SK-N-SH (cell line): ENCODE data around the gene TP53I11. TPM values are rescaled to one million over a fixed set of nuclear protein-coding genes. Genes with fewer than 3 reads are reported as not detected.

Source experiments
- CTCF ChIA-PET: fragments of 300-600, 350-600 bp; formaldehyde crosslinking; extraction: SDS; loops from one replicate; lab custom pipeline; 2021; lab: Yijun Ruan, JAX
- POLR2A ChIA-PET: fragments of 350-600 bp; sonication (Branson Sonifier 250); formaldehyde crosslinking; extraction: SDS; loops from one replicate; lab custom pipeline; 2020; ENCODE audit warnings: antibody characterized with exemption, inconsistent platforms; lab: Yijun Ruan, JAX
- DNase-seq: peaks from one replicate; pipeline ENCODE4 v3.0.0; 2012
- H2AFZ ChIP-seq: fragments of 200-600 bp; sonication (generic); 2 replicates; pipeline ENCODE4 v1.8.1; 2016; ENCODE audit warnings: antibody characterized with exemption, mild to moderate bottlenecking, low read depth
- H3F3A ChIP-seq: fragments of 200-600 bp; sonication (generic); replicated peaks from 2 replicates; pipeline ENCODE3; 2016; ENCODE audit warnings: antibody characterized with exemption, mild to moderate bottlenecking; ENCODE audit not compliant: insufficient read depth
- H3K27ac ChIP-seq, 2 experiments: fragments of 200-500 bp in 1 of 2; fragments of 200-600 bp in 1 of 2; sonication (Bioruptor generic) in 1 of 2; sonication (generic), shearing (Covaris generic) in 1 of 2; 2 replicates each; pipeline versions ENCODE4 v1.5.1 to v1.6.1; 2014 to 2016; ENCODE audit warnings: low read depth in 2 of 2, inconsistent platforms in 1 of 2, low read length in 1 of 2, mild to moderate bottlenecking in 1 of 2, mixed read lengths in 1 of 2
- H3K27me3 ChIP-seq: fragments of 200-600 bp; sonication (generic), shearing (Covaris generic); 2 replicates; pipeline ENCODE4 v1.6.1; 2016; ENCODE audit warnings: mixed run types; ENCODE audit not compliant: insufficient read depth
- H3K36me3 ChIP-seq, 2 experiments: fragments of 200-500 bp in 1 of 2; fragments of 200-600 bp in 1 of 2; sonication (Bioruptor generic) in 1 of 2; sonication (generic) in 1 of 2; replicated peaks in 1 of 2; 2 replicates each; pipeline versions ENCODE3 to v1.5.1; 2014 to 2016; ENCODE audit warnings: low read length in 1 of 2, mild to moderate bottlenecking in 1 of 2; ENCODE audit not compliant: insufficient read depth in 2 of 2, control insufficient read depth in 1 of 2
- H3K4me1 ChIP-seq, 2 experiments: fragments of 200-500 bp in 1 of 2; fragments of 200-600 bp in 1 of 2; sonication (Bioruptor generic) in 1 of 2; sonication (generic), shearing (Covaris generic) in 1 of 2; 2 replicates each; pipeline versions ENCODE4 v1.5.1 to v1.6.1; 2014 to 2016; ENCODE audit warnings: low read depth in 1 of 2, low read length in 1 of 2, mixed run types in 1 of 2; ENCODE audit not compliant: insufficient read depth in 2 of 2, control insufficient read depth in 1 of 2
- H3K4me2 ChIP-seq: fragments of 200-600 bp; sonication (generic), shearing (Covaris generic); 2 replicates; pipeline ENCODE4 v1.6.1; 2017; ENCODE audit warnings: mixed run types
- H3K4me3 ChIP-seq, 2 experiments: fragments of 200-500 bp in 1 of 2; fragments of 200-600 bp in 1 of 2; sonication (Bioruptor generic) in 1 of 2; sonication (generic), shearing (Covaris generic) in 1 of 2; 2 replicates each; pipeline versions ENCODE4 v1.5.1 to v1.8.1; 2014 to 2016; ENCODE audit warnings: low read depth in 2 of 2, inconsistent platforms in 1 of 2, low read length in 1 of 2, mild to moderate bottlenecking in 1 of 2, mixed read lengths in 1 of 2, moderate library complexity in 1 of 2
- H3K79me2 ChIP-seq: fragments of 200-600 bp; sonication (generic); 2 replicates; pipeline ENCODE4 v1.8.1; 2017; ENCODE audit warnings: mild to moderate bottlenecking; ENCODE audit not compliant: insufficient read depth
- H3K9ac ChIP-seq: fragments of 200-600 bp; sonication (generic); 2 replicates; pipeline ENCODE4 v1.6.1; 2017; ENCODE audit warnings: mixed run types
- H3K9me2 ChIP-seq: fragments of 200-600 bp; sonication (generic); 2 replicates; pipeline ENCODE4 v1.6.1; 2017; ENCODE audit warnings: mixed run types
- H3K9me3 ChIP-seq: fragments of 200-600 bp; sonication (generic); 2 replicates; pipeline ENCODE4 v1.6.1; 2017; ENCODE audit warnings: mixed run types, mild to moderate bottlenecking, moderate library complexity
- H4K20me1 ChIP-seq: fragments of 200-600 bp; sonication (generic); 2 replicates; pipeline ENCODE4 v1.6.1; 2017; ENCODE audit warnings: mild to moderate bottlenecking, mixed run types; ENCODE audit not compliant: insufficient read depth
- ELF1 ChIP-seq: IDR thresholded peaks from 2 replicates; pipeline ENCODE4 v1.4.0; 2012
- EP300 ChIP-seq, 2 experiments: IDR thresholded peaks; 2 replicates each; pipeline versions ENCODE4 v1.4.0 to v1.6.1; 2012; ENCODE audit warnings: borderline replicate concordance in 1 of 2, low read depth in 1 of 2, low read length in 1 of 2
- EZH2phosphoT487 ChIP-seq: fragments of 200-600 bp; sonication (generic); IDR thresholded peaks from 2 replicates; pipeline ENCODE4 v1.6.1; 2017; ENCODE audit warnings: low read depth, mixed run types, mild to moderate bottlenecking, antibody characterized with exemption, moderate library complexity, borderline replicate concordance
- FOSL2 ChIP-seq: IDR thresholded peaks from 2 replicates; pipeline ENCODE4 v1.4.0; 2012; ENCODE audit warnings: low read depth, mild to moderate bottlenecking, moderate library complexity, borderline replicate concordance
- FOXJ3 ChIP-seq: sonication (generic); formaldehyde crosslinking; IDR thresholded peaks from 2 replicates; pipeline ENCODE4 v1.5.1; 2020; ENCODE audit warnings: mild to moderate bottlenecking, missing genetic modification reagents
- GABPA ChIP-seq: IDR thresholded peaks from 2 replicates; pipeline ENCODE4 v1.4.0; 2012; ENCODE audit warnings: low read depth, mild to moderate bottlenecking
- IRF3 ChIP-seq: fragments of 150-350 bp; IDR thresholded peaks from 2 replicates; pipeline ENCODE4 v1.6.1; 2016; ENCODE audit warnings: mild to moderate bottlenecking, low read depth, low read length
- JUND ChIP-seq: IDR thresholded peaks from 2 replicates; pipeline ENCODE4 v1.4.0; 2012
- MEF2A ChIP-seq: IDR thresholded peaks from 2 replicates; pipeline ENCODE4 v1.4.0; 2012; ENCODE audit warnings: low read depth, borderline replicate concordance
- MXI1 ChIP-seq: IDR thresholded peaks from 2 replicates; pipeline ENCODE4 v1.6.1; 2012; ENCODE audit warnings: mild to moderate bottlenecking, low read depth, low read length, improper control_type of control experiment
- NRF1 ChIP-seq: IDR thresholded peaks from 2 replicates; pipeline ENCODE4 v1.6.1; 2012; ENCODE audit warnings: low read depth, mild to moderate bottlenecking, low read length
- POLR2AphosphoS5 ChIP-seq: IDR thresholded peaks from 2 replicates; pipeline ENCODE4 v1.6.1; 2012; ENCODE audit warnings: low read depth, low read length
- RAD21 ChIP-seq: IDR thresholded peaks from 2 replicates; pipeline ENCODE4 v1.6.1; 2012; ENCODE audit warnings: mild to moderate bottlenecking, low read length
- RXRA ChIP-seq: IDR thresholded peaks from 2 replicates; pipeline ENCODE4 v1.4.0; 2012; ENCODE audit warnings: low read depth, mild to moderate bottlenecking, borderline replicate concordance
- SIN3A ChIP-seq: IDR thresholded peaks from 2 replicates; pipeline ENCODE4 v1.6.1; 2012; ENCODE audit warnings: low read depth, mild to moderate bottlenecking, low read length, moderate library complexity, borderline replicate concordance
- TAF1 ChIP-seq: IDR thresholded peaks from 2 replicates; pipeline ENCODE4 v1.6.1; 2012; ENCODE audit warnings: low read depth, mild to moderate bottlenecking, low read length, moderate library complexity, borderline replicate concordance
- TCF12 ChIP-seq: IDR thresholded peaks from 2 replicates; pipeline ENCODE4 v1.4.0; 2012
- WGBS: methylation state at CpG from one replicate; pipeline ENCODE4 v1.1.6; 2017; ENCODE audit warnings: low lambda C conversion rate; 5-methylcytosine and 5-hydroxymethylcytosine counted together
- polyA plus RNA-seq, 3 experiments: library from polyadenylated mRNA; depleted of rRNA; stranded (reverse); fragments of >200 nt; gene quantifications; 2 replicates each; pipeline ENCODE4 v1.2.3, GENCODE V29; 2012
- TF ChIP-seq, protein P1 (sequence below): fragments of 200-600 bp; sonication (generic); IDR thresholded peaks from 2 replicates; pipeline ENCODE4 v1.6.1; 2017; ENCODE audit warnings: antibody characterized with exemption, mild to moderate bottlenecking, moderate library complexity
- TF ChIP-seq, protein P2 (sequence below): IDR thresholded peaks from 2 replicates; pipeline ENCODE4 v1.4.0; 2012; ENCODE audit warnings: low read depth, borderline replicate concordance

The TP53I11 gene
- polyA plus RNA-seq, 1 of the 3 experiments (the other 2 are of a cell fraction), result 6.6 TPM

GRCh38 chr11:44986315-44986714 lies 35.6 kb upstream of the TP53I11 start (continued):
- no peak for TF ChIP-seq IRF3
- TF ChIP-seq POLR2AphosphoS5, result no peak

DNA sequence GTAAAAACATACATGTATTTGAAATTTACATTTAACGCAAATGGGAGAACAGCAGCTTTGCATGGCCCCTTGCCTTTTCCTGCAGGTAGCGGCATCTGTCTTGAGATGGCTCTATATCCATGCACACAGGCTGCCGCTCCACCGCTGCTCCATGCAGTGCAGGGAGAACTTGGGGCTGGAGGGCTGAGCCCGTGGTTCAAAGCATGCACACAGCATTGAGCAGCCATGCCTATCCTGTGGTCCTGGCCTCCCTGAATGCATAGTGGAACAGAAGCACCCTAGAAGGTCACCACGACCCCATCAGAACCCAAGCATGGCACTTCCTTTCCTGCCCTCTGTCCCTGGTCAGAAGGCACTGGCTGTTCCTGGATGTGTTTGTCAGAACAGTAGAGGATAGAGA lies 35.0 kb upstream of the TP53I11 start:
- Histone ChIP-seq H4K20me1 (no peaks in the 10 kb centered on the region), H3K9ac (no peak overlapping the region), H3F3A (no peaks in the 10 kb centered on the region), H3K36me3 (no peaks in the 10 kb centered on the region), H2AFZ (no peak overlapping the region), H3K79me2 (no peaks in the 10 kb centered on the region), H3K4me1 (peaks cover 0 to 19% of the 10 kb centered on the region in 2 experiments; a peak in 2 of 4 replicates), H3K27me3 (peaks cover 23% of the 10 kb centered on the region), H3K9me2 (no peaks in the 10 kb centered on the region)
- no peak for DNase-seq
- WGBS, result 93% methylated on average over 4 of the region's 6 CpGs
- CTCF ChIA-PET, result interaction anchor here (1.2 to 2.1 kb wide), 2 partner anchors 36 to 117 kb away, joined by 3 to 7 read pairs; no protein-coding TSS in a partner anchor
- TF ChIP-seq TAF1 (no peak), GABPA (no peak), ELF1 (no peak), RAD21 (no peak), SIN3A (no peak), NRF1 (no peak), MEF2A (no peak), POLR2AphosphoS5 (no peak), EP300 (IDR thresholded peaks at IDR 0.05; ENCODE audit: borderline replicate concordance in 1 of 2, low read depth in 1 of 2, low read length in 1 of 2) (no peak), MXI1 (no peak), RXRA (no peak), FOSL2 (no peak), JUND (no peak), FOXJ3 (no peak), TCF12 (no peak), EZH2phosphoT487 (no peak)
- TF ChIP-seq, protein P1, sequence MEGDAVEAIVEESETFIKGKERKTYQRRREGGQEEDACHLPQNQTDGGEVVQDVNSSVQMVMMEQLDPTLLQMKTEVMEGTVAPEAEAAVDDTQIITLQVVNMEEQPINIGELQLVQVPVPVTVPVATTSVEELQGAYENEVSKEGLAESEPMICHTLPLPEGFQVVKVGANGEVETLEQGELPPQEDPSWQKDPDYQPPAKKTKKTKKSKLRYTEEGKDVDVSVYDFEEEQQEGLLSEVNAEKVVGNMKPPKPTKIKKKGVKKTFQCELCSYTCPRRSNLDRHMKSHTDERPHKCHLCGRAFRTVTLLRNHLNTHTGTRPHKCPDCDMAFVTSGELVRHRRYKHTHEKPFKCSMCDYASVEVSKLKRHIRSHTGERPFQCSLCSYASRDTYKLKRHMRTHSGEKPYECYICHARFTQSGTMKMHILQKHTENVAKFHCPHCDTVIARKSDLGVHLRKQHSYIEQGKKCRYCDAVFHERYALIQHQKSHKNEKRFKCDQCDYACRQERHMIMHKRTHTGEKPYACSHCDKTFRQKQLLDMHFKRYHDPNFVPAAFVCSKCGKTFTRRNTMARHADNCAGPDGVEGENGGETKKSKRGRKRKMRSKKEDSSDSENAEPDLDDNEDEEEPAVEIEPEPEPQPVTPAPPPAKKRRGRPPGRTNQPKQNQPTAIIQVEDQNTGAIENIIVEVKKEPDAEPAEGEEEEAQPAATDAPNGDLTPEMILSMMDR, result no peak
- TF ChIP-seq, protein P2, sequence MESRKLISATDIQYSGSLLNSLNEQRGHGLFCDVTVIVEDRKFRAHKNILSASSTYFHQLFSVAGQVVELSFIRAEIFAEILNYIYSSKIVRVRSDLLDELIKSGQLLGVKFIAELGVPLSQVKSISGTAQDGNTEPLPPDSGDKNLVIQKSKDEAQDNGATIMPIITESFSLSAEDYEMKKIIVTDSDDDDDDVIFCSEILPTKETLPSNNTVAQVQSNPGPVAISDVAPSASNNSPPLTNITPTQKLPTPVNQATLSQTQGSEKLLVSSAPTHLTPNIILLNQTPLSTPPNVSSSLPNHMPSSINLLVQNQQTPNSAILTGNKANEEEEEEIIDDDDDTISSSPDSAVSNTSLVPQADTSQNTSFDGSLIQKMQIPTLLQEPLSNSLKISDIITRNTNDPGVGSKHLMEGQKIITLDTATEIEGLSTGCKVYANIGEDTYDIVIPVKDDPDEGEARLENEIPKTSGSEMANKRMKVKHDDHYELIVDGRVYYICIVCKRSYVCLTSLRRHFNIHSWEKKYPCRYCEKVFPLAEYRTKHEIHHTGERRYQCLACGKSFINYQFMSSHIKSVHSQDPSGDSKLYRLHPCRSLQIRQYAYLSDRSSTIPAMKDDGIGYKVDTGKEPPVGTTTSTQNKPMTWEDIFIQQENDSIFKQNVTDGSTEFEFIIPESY, result no peak
- TF ChIP-seq, all 33 proteins: peak for 0
- no peak overlapping the region for H3K27ac ChIP-seq
- H3K4me2 ChIP-seq, result no peak overlapping the region
- POLR2A ChIA-PET, result no interaction called here
- no peaks in the 10 kb centered on the region for H3K9me3 ChIP-seq
- no peak overlapping the region for H3K4me3 ChIP-seq
